Measurements from ENCODE around the gene VSX2.

Gene VSX2

DNA sequence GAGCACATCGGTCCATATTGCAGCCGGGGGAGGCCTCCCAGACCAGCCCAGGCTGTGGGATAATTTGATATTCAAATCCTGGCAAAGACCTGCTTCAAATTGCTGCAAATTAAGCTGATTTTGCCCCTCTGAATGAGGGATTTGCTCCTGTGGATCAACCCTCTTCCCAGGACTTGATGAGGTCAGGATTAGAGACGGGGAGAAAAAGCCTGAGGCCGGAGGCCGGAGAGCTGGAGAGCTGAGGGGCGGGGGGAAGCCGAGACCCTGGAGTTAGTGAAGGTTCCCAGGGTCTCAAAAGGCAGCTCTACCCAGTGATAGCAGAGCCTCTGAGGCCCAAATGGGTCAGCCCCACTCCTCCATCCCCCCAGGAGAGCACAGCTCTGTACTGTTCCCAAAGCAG lies 17.5 kb upstream of the VSX2 start:
- no peak for DNase-seq (ENCODE audit: low read depth)

DNA sequence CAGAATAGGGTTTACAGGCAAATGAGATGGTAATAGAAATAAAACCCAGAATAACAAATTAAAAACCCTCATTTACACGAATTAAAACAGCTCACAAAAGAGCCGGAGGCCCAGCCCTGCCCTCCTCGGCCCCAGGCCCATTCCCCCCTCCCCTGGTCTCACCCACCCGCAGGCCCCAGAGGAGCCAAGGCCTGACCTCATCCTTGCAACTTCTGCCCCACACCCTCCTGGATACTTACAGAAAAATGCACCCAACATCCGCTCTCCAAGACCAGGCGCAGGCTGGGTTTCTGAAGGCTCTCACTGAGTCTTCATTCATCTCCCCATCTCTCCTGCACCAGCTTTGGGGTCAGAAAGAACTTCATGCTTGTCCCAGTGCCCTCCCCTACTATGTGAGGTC lies 16.2 kb upstream of the VSX2 start:
- DNase-seq (ENCODE audit: low read depth): no peak

DNA sequence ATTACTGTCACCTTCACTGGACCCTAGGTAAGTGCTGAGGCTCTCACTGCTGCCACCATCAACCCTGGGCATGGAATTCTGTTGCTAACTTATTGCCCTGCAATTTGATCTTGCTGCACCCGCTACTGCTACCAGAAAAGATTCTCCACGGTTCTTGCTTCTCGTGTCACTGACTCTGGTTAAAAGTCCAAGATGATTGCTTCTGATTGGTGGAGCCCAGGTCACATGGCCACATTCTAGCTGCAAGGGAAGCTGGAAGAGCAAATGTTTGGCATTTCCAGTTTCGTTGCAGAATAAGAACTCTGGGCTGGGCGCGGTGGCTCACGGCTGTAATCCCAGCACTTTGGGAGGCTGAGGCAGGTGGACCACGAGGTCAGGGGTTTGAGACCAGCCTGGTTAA lies 7.5 kb upstream of the VSX2 start:
- DNase-seq (ENCODE audit: low read depth): no peak

DNA sequence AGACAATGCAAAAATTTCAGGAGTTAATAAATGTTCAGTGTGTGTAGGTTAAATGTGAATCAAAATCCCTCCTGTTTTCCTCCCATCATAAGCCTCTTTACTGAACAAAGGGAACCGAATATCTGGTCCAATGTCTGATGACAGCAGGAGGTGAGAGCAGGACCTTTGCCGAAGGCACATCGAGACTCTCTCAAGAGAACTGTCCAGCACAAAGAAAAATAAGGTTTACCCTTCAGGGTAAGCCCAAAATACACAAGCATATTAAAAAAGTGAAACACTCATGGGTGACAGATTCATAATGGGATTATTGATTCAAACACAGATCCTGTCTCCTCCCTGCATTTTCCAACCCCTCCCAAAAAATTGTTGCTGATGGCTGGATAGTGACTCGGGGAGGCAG lies 4.2 kb upstream of the VSX2 start:
- no peak for DNase-seq (ENCODE audit: low read depth)

DNA sequence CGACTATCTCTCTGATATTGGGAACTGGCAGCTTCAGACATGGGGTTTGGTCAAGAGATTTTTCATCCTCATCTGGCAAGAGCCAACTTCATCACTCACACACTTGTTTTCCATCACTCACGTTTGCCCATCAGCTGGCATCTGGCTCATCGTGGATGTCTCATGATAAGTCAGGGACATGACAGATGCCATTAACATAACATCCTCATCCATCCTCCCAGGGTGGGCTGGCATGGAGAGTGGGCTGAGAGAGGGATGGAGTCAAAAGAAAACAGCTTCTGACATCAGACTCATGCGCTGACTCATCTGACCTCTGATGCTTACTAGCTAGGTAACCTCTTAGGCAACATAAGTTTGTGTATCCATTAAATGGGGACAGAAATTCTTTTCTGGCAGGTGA lies 1.8 kb upstream of the VSX2 start:
- no peak for DNase-seq (ENCODE audit: low read depth)

DNA sequence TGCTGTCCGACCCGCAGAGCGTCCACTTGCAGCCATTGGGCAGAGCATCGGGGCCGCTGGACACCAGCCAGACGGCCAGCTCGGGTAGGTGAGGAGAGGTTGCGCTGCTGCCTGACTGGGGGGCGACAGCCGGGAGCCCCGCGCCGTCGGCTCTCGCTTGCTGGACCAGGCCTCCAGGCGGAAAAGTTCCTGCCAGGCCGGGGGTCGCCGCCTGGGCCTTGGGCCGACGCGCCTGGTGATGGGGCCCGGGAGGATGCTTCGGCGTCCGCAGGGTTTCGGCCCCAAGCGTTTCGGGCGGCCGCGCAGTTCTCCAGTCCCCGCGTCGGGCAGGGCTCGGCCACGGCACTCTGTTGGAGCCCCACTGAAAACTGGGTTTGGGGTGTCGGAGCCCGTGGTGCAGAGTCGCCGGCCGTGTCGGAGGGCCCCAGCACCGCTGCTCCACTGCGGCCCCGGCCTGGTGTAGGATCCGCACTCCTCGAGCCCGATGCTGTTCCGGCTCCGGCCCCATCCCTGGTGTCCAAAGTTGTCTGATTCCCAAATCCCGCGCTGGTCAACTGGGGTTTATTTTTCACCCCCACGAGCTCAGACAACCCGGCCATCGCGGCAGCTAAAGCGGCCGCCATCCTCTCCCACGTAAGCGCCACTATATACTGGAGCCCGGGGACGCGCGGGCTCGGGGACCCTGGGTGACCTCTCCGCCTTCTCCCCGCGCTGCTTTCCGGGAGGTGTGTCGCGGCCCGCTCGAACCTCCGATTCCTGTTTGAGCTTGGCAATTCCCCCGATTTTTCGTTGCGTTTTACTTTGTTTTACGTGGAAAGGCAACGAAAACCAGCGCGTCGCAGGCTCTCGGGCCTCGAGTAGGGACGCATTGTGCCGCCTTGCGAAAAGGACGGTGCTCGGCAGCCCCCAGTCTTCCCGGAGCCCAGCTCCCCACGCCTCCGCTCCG lies 872 bp downstream of the VSX2 start:
- no peak for DNase-seq (ENCODE audit: low read depth)

DNA sequence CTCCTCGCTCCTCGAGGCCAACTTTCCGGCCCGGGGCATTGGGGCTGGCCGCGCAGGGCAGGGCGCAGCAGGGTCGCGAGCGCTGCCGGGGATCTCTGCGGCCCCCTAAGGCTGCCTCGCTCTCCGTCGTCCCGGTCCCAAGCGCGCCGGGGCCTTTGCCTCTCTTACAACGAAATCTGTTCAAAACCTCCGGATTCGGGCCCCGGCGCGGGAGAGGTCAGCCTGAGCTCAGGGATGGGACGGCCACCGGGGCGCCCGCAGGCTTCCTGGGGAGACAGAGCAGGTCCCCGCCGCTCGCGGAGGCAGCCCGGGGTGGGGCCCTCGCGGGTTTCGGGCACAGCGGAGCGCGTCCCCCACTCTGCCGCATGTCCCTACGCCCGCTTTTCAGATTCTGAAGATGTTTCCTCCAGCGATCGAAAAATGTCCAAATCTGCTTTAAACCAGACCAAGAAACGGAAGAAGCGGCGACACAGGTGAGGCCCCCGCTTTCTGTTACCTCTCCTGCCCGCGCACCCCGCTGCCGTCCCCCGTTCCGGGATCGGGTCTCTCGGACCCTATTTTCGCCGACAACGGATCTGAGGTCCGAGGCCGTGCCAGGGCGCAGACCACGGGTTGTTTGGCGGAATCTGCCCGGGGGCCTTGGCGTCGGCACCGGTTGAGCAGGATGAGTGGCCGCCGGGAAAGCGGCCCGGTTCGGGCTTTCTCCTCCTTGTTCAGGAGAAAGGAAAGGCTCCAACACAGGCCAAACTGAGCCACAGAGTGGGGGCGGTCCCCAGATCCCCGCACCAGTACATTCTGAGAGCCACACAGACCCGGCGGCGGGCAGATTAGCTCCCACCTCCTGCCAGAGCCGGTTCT lies 1.8 kb downstream of the VSX2 start:
- no peak for DNase-seq (ENCODE audit: low read depth)

DNA sequence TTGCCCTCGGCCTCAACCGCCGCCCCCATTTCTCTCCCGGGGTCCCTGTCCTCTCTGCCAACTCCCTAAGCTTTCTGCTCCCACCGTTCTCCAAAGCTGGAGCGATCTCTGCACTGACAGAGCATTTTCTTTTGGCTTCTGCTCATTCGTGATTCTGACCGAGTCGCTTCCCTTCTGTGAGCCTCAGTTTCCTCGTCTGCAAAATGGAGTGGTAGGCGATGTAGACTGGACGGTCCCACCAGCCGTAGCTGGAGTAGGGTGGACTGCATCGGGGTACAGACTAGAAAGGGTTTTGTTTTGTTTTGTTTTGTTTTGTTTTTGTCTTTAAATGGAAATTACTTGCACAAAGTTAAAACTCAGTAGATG lies 2.4 kb downstream of the VSX2 start:
- no peak for DNase-seq (ENCODE audit: low read depth)

DNA sequence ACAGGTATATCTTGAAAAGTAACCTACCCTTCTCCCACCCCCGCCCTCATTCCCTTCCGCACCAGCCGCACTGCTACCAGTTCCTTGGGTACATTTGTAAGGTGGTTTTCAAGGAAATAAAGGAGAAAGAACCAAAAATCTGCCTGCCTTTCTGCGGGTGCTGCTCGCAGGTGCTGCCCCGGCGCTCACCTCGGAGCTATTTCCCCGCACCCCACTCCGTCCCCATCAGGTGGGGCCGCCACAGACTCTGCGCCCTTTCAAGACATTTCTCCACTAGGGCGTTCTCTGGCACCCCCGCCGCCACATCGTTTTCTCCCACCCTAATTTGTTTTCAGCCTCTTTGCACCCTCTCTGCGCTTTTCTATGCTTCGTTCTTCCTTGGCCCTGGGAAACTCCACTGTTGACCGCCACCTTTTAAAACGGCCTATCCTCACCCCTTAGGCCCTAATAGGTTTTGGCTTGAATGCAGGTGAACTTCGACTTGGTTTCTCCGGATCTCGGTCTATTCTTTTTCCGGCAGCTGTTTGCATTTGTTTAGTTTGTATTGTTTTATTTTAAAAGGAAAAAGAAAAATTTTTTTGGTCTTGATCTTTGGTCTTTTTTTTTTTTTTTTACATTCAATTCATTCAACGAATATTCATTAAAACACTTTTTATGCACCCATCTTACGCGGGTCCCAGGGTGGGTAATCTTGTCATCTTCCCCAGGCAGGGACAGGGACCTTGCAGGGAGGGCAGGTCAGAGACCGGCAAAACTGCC lies 3.0 kb downstream of the VSX2 start:
- no peak for DNase-seq (ENCODE audit: low read depth)

DNA sequence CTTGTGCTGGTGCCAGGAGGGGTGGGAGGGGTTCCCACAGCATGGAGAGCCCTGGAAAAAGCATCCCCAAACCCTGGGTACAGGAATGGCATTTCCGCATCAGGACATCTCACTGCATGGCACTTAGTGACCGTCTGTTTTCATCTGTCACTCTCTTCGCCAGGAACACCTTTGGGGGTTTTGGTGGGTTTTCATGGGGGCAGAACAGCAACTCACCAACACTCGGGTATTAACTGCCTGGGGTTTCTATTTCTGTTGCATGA lies 3.5 kb downstream of the VSX2 start:
- no peak for DNase-seq (ENCODE audit: low read depth)

DNA sequence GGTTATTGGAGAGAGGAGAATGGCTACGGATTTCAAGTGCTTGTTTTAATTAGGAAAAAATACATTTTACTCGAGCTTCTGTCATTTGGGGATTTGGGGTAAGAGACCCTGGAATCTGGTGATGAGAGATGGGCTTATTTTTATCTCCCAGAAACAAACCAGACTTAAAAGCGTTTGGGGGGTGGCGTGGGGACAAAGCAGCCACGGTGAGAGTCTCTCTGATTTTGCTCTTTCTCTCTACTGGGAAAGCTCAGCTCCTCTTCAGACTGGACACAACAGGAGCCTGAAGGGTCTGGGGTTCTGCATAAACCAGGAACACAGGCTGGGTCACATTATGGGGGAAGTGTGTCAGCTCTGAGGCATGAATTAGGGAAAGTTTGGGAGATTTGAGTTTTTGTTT lies 3.8 kb downstream of the VSX2 start:
- no peak for DNase-seq (ENCODE audit: low read depth)

DNA sequence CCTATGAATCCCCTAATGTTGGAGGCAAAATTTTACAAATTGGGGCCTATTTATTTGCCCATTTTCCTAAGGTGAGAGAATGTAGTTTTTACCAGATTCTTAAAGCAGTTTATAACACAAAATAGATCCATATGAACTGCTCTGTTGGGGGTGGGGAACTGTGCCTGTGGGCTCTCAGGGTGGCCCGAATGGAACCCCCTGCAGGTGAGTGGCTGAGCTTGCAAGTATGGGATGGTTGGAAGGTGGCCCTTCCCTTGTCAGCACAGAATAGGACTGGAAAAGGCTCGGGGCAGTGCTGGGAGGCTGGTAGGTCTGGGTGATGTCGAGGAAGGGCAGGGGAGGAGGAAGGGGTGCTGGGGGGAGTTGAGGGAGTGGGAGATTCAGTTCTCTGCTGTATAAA lies 4.9 kb downstream of the VSX2 start:
- DNase-seq (ENCODE audit: low read depth): no peak

DNA sequence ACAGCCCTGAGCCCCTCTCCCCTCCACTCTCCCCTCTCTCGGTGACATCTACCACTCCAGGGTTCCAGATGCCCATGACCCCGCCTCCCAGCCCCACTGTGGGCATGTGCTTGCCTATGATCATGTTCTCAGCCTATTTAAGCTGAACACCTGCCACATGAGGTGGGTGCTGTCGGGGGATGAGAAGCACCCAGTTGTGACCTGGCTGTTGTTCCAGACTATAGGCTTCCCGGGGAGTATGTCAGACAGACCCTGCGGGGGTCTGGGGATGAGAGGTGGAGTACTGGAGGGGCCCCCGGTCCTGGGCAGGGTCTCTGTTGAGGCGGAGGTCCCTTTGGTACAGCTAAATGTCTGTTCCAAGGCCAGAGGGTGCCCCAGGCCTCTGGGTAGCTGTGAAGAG lies 6.0 kb downstream of the VSX2 start:
- DNase-seq (ENCODE audit: low read depth): no peak

DNA sequence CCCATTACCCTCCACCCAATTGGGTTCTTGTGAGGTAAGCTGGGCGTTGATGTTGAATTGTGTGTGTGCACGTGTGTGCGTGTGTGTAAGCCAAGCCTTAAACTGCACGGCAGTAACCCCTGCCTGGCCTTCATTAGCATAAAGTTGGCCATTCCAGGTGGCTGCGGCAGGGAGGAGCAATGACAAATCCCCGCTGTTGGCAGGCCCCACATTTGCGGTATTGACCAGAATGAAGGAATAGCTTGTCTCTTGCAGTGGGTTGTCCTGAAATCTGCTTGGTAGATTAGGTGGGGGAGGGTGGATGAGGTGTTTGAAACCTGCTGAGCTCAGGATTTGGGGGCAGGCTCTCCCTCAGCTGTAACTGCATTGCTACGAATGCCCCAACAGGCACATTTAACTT lies 7.3 kb downstream of the VSX2 start:
- no peak for DNase-seq (ENCODE audit: low read depth)

DNA sequence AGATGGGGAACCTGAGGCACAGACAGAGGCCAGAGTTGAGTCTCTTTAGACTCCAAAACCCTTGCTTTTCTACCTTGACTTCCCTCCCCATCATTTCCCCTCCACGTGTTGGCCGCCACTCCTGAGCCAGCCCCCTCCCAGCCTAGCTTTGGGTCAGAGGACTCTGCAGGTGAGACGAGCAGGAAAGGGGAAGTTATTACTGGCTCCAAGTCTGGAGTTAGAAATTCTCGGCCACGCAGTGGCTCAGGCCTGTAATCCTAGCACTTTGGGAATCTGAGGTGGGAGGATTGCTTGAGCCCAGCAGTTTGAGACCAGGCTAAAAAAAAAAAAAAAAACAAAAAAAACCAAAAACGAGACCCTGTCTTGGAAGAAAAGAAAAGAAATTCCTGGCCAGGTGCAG lies 8.8 kb downstream of the VSX2 start:
- no peak for DNase-seq (ENCODE audit: low read depth)

DNA sequence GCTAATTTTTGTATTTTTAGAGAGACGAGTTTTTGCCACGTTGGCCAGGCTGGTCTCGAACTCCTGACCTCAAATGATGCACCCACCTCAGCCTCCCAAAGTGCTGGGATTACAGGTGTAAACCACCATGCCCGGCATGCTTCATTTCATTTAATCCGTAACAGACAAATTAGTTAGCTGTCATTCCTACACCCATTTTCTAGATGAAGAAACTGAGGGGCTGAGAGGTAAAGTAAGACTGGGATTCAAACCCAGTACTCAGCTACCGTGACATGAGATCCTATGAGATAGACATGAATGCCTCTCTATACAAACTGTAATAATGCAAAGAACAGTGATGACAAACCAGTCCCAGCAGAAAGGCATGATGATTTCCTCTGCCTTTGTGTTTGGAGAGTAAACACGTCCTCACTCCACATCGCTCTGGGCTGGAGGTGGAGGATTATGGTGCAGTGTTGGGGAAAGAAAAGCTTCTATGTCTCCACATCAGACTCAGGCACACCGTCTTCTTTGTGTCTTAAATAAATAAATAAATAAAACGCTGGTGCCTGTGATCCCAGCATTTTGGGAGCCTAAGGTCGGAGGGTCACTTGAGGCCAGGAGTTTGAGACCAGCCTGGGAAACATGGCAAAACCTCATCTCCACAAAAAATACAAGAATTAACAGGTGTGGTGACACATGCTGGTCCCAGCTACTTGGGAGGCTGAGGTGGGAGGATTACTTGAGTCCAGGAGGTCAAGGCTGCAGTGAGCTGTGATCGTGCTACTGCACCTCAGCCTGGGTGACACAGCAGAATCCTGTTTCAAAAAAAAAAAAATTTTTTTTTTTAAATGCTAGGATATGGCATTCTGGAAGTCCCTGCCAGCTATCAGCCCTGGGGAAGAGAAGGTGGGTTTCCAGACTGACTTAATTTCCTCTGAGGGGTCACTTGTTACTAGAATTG lies 10.5 kb downstream of the VSX2 start:
- no peak for DNase-seq (ENCODE audit: low read depth)

DNA sequence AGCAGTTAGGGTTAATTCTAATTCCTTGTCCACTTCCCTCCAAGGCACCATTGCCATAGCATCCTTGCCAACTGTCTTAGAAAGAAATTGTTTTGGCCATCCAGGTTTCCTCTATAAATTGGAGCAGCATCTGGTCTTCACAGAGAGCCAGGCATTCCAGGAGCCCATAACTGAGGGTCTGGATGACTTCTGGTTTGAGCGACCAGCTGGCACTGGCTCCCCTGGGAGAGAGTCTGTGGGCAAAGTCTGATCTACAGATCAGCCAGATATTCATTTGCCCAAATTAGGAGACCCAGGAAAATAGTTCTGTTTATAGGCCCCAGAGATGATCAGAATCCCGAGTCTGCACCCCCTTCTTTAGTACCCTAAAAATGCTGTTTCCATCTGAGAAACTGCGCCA lies 16.0 kb downstream of the VSX2 start:
- no peak for DNase-seq (ENCODE audit: low read depth)

DNA sequence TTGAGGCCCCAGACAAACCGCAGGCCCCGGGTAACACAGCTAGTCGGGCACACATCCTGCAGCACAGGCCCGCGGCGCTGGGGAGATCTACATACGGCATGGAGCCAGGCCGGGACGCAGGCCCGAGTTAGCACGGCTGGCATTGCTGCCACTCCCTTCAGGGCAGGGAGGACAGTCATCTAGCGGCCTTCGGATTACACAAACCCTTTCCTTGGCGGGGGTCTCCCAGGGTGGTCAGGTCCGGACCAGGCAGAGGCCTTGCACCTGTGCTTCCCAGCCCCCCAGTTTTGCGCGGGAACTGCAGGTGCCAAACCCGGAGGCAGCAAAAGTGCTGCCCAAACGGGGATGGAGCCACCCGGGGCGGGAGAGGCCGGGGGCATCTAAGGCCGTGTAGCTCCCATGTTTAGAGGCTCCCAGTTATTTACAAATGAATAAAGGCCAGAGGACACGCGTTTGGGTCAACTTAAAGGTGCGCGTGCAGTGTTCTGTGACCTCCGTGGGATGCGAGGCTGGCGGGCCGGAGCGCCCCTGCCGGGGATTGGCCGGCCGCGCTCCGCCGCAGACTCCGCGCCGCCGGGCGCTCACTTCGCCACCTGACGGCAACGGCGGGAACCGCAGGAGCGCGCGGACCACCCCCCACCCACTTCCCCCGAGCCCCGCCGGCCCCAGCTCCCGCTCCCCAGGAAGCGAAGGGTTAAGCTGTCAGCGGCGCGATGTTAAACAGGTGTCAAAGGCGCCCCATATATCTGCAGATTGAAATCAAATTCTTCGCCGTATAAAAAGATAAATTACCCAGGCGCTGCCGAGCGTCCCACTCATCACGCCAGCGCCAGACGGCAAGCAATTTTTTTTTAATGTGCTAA lies 18.1 kb downstream of the VSX2 start:
- no peak for DNase-seq (ENCODE audit: low read depth)

DNA sequence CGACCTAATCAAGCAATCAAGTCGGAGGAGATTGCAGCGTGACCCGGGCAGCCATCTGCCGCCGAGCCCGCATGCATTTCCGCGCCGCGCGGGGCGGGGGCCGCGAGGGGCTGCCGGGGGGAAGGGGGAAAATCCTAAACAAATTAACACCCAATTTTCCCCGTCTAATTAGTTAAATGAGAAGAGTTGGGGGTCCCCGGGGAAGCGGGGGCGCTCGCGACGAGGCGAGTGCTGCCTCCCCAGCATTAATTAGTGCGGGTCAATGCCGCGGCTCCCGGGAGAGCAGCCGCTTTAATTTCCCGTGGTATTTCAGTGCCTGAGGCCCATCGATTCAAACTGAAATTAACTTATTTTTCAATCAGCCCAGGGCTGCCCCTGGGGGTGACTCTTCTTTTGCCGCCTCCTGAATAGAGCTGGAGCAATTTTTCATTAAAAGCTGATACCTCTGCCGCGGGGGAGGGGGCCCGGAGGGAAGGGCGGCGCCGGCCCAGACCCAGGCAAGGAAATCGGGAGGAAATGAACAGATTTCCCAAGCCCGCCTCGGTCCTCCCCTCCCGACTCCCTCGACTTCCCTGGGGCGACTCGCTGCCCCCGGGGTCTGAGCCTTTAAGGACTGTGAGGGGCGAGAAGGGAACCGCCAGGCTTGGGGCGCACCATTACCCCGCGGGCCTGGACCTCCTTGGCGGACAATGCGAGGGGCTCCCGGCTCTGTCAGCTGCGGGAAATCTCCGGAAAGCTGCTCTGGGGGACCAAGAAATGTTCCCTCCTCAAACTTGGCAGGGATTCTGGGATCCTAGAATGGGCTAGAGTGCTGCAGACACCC lies 18.9 kb downstream of the VSX2 start:
- no peak for DNase-seq (ENCODE audit: low read depth)

DNA sequence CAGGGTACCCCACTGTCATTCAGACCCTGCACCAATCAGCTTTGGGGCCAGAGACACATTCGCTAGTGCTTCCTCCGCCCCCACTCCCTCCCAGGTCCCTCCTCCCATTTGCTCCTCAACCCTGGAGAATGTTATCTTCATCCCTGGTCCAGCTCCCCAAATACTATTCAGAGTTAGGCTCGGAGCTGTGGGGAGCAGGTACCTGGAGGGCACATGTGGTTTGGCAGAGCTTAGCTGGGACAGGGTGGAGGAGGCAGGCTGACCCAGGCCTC lies 19.5 kb downstream of the VSX2 start:
- no peak for DNase-seq (ENCODE audit: low read depth)
